T-helper 9 cell (primary cell): ENCODE results near the gene LCP1.

Experiments used
- DNase-seq: peaks from one replicate; pipeline ENCODE4 v3.0.0-alpha.2; 2020

LCP1 gene

GRCh38 chr13:46126056-46126455, 55.9 kb downstream of the LCP1 start:
- no peak for DNase-seq

- no peak for DNase-seq
Observed at GRCh38 chr13:46124967-46125933, 56.7 kb downstream of the LCP1 start.

GRCh38 chr13:46124531-46124966, 57.4 kb downstream of the LCP1 start:
- DNase-seq: peak; percentile 4

- DNase-seq: no peak
Observed at GRCh38 chr13:46122304-46122703, 59.7 kb downstream of the LCP1 start.

GRCh38 chr13:46121597-46122163, 60.3 kb downstream of the LCP1 start:
- DNase-seq: no peak

GRCh38 chr13:46121033-46121432, 60.9 kb downstream of the LCP1 start:
- DNase-seq: no peak

GRCh38 chr13:46119883-46120614, 61.9 kb downstream of the LCP1 start:
- DNase-seq: no peak

- no peak for DNase-seq
Observed at GRCh38 chr13:46116653-46117502, 65.1 kb downstream of the LCP1 start.

GRCh38 chr13:46114613-46115012, 67.4 kb downstream of the LCP1 start:
- no peak for DNase-seq

- DNase-seq: no peak
Observed at GRCh38 chr13:46113596-46113995, 68.4 kb downstream of the LCP1 start.

- DNase-seq: no peak
Observed at GRCh38 chr13:46111151-46111550, 70.8 kb downstream of the LCP1 start.

GRCh38 chr13:46109451-46109850, 72.5 kb downstream of the LCP1 start:
- no peak for DNase-seq

- no peak for DNase-seq
Observed at GRCh38 chr13:46106839-46107371, 75.1 kb downstream of the LCP1 start.

- DNase-seq: no peak
Observed at GRCh38 chr13:46104868-46105267, 77.1 kb downstream of the LCP1 start, which contains the start of gene CPB2. TSS of gene CPB2 (minus strand) at chr13:46105033. CDS start at chr13:46105009, 24 bp downstream.

- no peak for DNase-seq
Observed at GRCh38 chr13:46103037-46103436, 78.9 kb downstream of the LCP1 start.

- DNase-seq: no peak
Observed at GRCh38 chr13:46102255-46102605, 79.7 kb downstream of the LCP1 start.

- DNase-seq: no peak
Observed at GRCh38 chr13:46101484-46102254, 80.3 kb downstream of the LCP1 start.

GRCh38 chr13:46101002-46101401, 81.0 kb downstream of the LCP1 start:
- no peak for DNase-seq

GRCh38 chr13:46100191-46100815, 81.7 kb downstream of the LCP1 start:
- no peak for DNase-seq

GRCh38 chr13:46097663-46098062, 84.3 kb downstream of the LCP1 start:
- no peak for DNase-seq

- no peak for DNase-seq
Observed at GRCh38 chr13:46097015-46097414, 85.0 kb downstream of the LCP1 start.
